HEK293 (cell line): ENCODE data around the gene PRAF2.

Source experiments
- BCL11A ChIP-seq: fragments of 450-650 bp; formaldehyde crosslinking; IDR thresholded peaks from 2 replicates; pipeline ENCODE4 v1.5.1; 2016; ENCODE audit warnings: low read depth, missing biosample characterization, missing genetic modification characterization
- CTCF ChIP-seq: fragments of 450-650 bp; formaldehyde crosslinking; IDR thresholded peaks from 2 replicates; pipeline ENCODE4 v1.5.1; 2016; ENCODE audit warnings: missing biosample characterization, missing genetic modification characterization
- ELK4 ChIP-seq: IDR thresholded peaks from 2 replicates; pipeline ENCODE4 v1.6.1; 2011; ENCODE audit warnings: mild to moderate bottlenecking, low read depth, low read length, borderline replicate concordance
- MEIS1 ChIP-seq: sonication (generic); formaldehyde crosslinking; IDR thresholded peaks from 2 replicates; pipeline ENCODE4 v1.8.1; 2022; ENCODE audit warnings: missing genetic modification reagents, mild to moderate bottlenecking, borderline replicate concordance
- PRDM10 ChIP-seq: fragments of 450-650 bp; formaldehyde crosslinking; IDR thresholded peaks from 2 replicates; pipeline ENCODE4 v1.5.1; 2016; ENCODE audit warnings: missing biosample characterization, missing genetic modification characterization
- REPIN1 ChIP-seq: fragments of 450-650 bp; formaldehyde crosslinking; IDR thresholded peaks from 2 replicates; pipeline ENCODE4 v1.5.1; 2017; ENCODE audit warnings: missing biosample characterization, missing genetic modification characterization, low read depth
- ZBTB49 ChIP-seq: fragments of 450-650 bp; formaldehyde crosslinking; IDR thresholded peaks from 2 replicates; pipeline ENCODE4 v1.5.1; 2016; ENCODE audit warnings: missing biosample characterization, missing genetic modification characterization, low read depth
- ZNF10 ChIP-seq: fragments of 450-650 bp; formaldehyde crosslinking; IDR thresholded peaks from 2 replicates; pipeline ENCODE4 v1.5.1; 2017; ENCODE audit warnings: missing biosample characterization, missing genetic modification characterization
- ZNF18 ChIP-seq: fragments of 450-650 bp; formaldehyde crosslinking; IDR thresholded peaks from 2 replicates; pipeline ENCODE4 v1.5.1; 2016; ENCODE audit warnings: missing biosample characterization, missing genetic modification characterization
- ZNF549 ChIP-seq: fragments of 450-650 bp; IDR thresholded peaks from 2 replicates; pipeline ENCODE4 v1.5.1; 2018; ENCODE audit warnings: missing biosample characterization, missing genetic modification characterization, mild to moderate bottlenecking, inconsistent platforms, moderate library complexity
- ZNF707 ChIP-seq: fragments of 450-650 bp; formaldehyde crosslinking; IDR thresholded peaks from 2 replicates; pipeline ENCODE4 v1.5.1; 2016; ENCODE audit warnings: missing biosample characterization, missing genetic modification characterization
- ZNF747 ChIP-seq: fragments of 450-650 bp; formaldehyde crosslinking; IDR thresholded peaks from 2 replicates; pipeline ENCODE4 v1.5.1; 2016; ENCODE audit warnings: missing biosample characterization, missing genetic modification characterization

GRCh38 chrX:49082271-49082871, 8.6 kb upstream of the PRAF2 start:
- no peak for TF ChIP-seq MEIS1 (CRISPR knock-in tag)
- no peak for TF ChIP-seq ZNF549 (tag by site-specific recombination)
- TF ChIP-seq ELK4 = no peak
- no peak for TF ChIP-seq ZNF747 (tag by site-specific recombination)
- TF ChIP-seq ZNF18 (tag by site-specific recombination) = no peak
- TF ChIP-seq CTCF (tag by site-specific recombination) = no peak
- no peak for TF ChIP-seq PRDM10 (tag by site-specific recombination)
- TF ChIP-seq REPIN1 (tag by site-specific recombination) = no peak
- no peak for TF ChIP-seq ZBTB49 (tag by site-specific recombination)
- TF ChIP-seq ZNF10 = no peak
- no peak for TF ChIP-seq ZNF707
- no peak for TF ChIP-seq BCL11A (tag by site-specific recombination)
